Peyer's patch (tissue), 4 donors: ENCODE data around the gene RSAD2.

Experiments
- CTCF ChIP-seq, 6 experiments: fragments of 450-650 bp in 4 of 6; fragments of 200-600 bp in 2 of 6; sonication (generic) in 1 of 6; IDR thresholded peaks; one replicate each; pipeline ENCODE4 v1.5.1; 2017 to 2019; ENCODE audit warnings: antibody characterized with exemption in 6 of 6, mild to moderate bottlenecking in 3 of 6, moderate library complexity in 1 of 6
- POLR2A ChIP-seq, 2 donors: fragments of 450-650 bp; IDR thresholded peaks; one replicate each; pipeline ENCODE4 v1.5.1; 2017; ENCODE audit warnings: antibody characterized with exemption in 2 of 2, mild to moderate bottlenecking in 2 of 2, moderate library complexity in 2 of 2

- no peak for TF ChIP-seq POLR2A (IDR thresholded peaks at IDR 0.05)
- TF ChIP-seq CTCF (IDR thresholded peaks at IDR 0.05): no peak
These were observed 23.2 kb upstream of the RSAD2 start for GRCh38 chr2:6854416-6854815.
